BJ (cell line): ENCODE data around the gene LECT2. TPM values are rescaled to one million over a fixed set of nuclear protein-coding genes. Genes with fewer than 3 reads are reported as not detected.

Experiments
- CTCF ChIA-PET: fragments of 350-600 bp; formaldehyde crosslinking; extraction: SDS; loops from one replicate; lab custom pipeline; 2021; ENCODE audit warnings: antibody characterized with exemption, inconsistent platforms; lab: Yijun Ruan, JAX
- POLR2A ChIA-PET: fragments of 300-600 bp; sonication (Branson Sonifier 250); formaldehyde crosslinking; extraction: SDS; loops from one replicate; lab custom pipeline; 2021; ENCODE audit warnings: antibody characterized with exemption; lab: Charles Lee
- DNase-seq: peaks from one replicate; pipeline ENCODE4 v3.0.0-alpha.2; 2011; ENCODE audit warnings: low read depth
- H3K27me3 ChIP-seq: 2 replicates; pipeline ENCODE4 v1.6.0; 2011; ENCODE audit warnings: low read length; ENCODE audit not compliant: control insufficient read depth, insufficient read depth
- H3K36me3 ChIP-seq: 2 replicates; pipeline ENCODE4 v1.5.1; 2011; ENCODE audit warnings: low read length; ENCODE audit not compliant: control insufficient read depth, insufficient read depth
- H3K4me3 ChIP-seq: 2 replicates; pipeline ENCODE4 v1.5.1; 2011; ENCODE audit warnings: low read depth, mild to moderate bottlenecking, control low read depth, low read length
- CTCF ChIP-seq: IDR thresholded peaks from 2 replicates; pipeline ENCODE4 v1.5.1; 2011; ENCODE audit warnings: low read depth, mild to moderate bottlenecking, control low read depth, inconsistent platforms, low read length, moderate library complexity; ENCODE audit not compliant: insufficient read depth
- polyA plus RNA-seq: library from polyadenylated mRNA; depleted of rRNA; stranded (reverse); fragments of >200 nt; gene quantifications from 2 replicates; pipeline ENCODE4 v1.2.3, GENCODE V29; 2011

Gene LECT2
- polyA plus RNA-seq, 1 experiment = not detected

GRCh38 chr5:135944967-135945560, 9.7 kb downstream of the LECT2 start:
- ChIA-PET POLR2A (no interaction called here), CTCF (interaction anchor here (0.7 to 2.7 kb wide), 21 partner anchors 8 to 267 kb away, joined by 3 to 37 read pairs (median 4); partner anchors contain the start of gene TGFBI)
- 0 out of 2 replicates have a peak, but pooled peaks cover 4% of the 10 kb centered on the region for H3K27me3 ChIP-seq
- H3K36me3 ChIP-seq = no peaks in the 10 kb centered on the region
- H3K4me3 ChIP-seq = no peak overlapping the region
- peak; percentile 23 for DNase-seq
- peak; percentile 66 for TF ChIP-seq CTCF

- ChIA-PET CTCF (interaction anchor here (0.8 to 2.7 kb wide), 12 partner anchors 19 to 267 kb away, joined by 3 to 37 read pairs (median 4); no protein-coding TSS in a partner anchor), POLR2A (no interaction called here)
- 0 out of 2 replicates have a peak, but pooled peaks cover 4% of the 10 kb centered on the region for H3K27me3 ChIP-seq
- no peaks in the 10 kb centered on the region for H3K36me3 ChIP-seq
- no peak for DNase-seq
- no peak overlapping the region for H3K4me3 ChIP-seq
- TF ChIP-seq CTCF = no peak
Measured at GRCh38 chr5:135944564-135944963, 10.2 kb downstream of the LECT2 start.

GRCh38 chr5:135942202-135942771, 12.5 kb downstream of the LECT2 start:
- no peak overlapping the region for H3K4me3 ChIP-seq
- ChIA-PET POLR2A (no interaction called here), CTCF (interaction anchor here (0.6 to 2.0 kb wide), 8 partner anchors 16 to 269 kb away, joined by 3 to 9 read pairs (median 4); no protein-coding TSS in a partner anchor)
- no peaks in the 10 kb centered on the region for H3K36me3 ChIP-seq
- H3K27me3 ChIP-seq = 0 out of 2 replicates have a peak, but pooled peaks cover 4% of the 10 kb centered on the region
- DNase-seq = no peak
- no peak for TF ChIP-seq CTCF

GRCh38 chr5:135941711-135942110, 13.1 kb downstream of the LECT2 start:
- H3K4me3 ChIP-seq = no peak overlapping the region
- H3K36me3 ChIP-seq = no peaks in the 10 kb centered on the region
- ChIA-PET CTCF (interaction anchor here (0.6 to 2.0 kb wide), 6 partner anchors 54 to 270 kb away, joined by 3 to 5 read pairs (median 4); no protein-coding TSS in a partner anchor), POLR2A (no interaction called here)
- no peak for TF ChIP-seq CTCF
- 0 out of 2 replicates have a peak, but pooled peaks cover 4% of the 10 kb centered on the region for H3K27me3 ChIP-seq
- DNase-seq = no peak

- H3K4me3 ChIP-seq = no peak overlapping the region
- CTCF ChIA-PET = interaction anchor here (0.6 to 1.6 kb wide), 5 partner anchors 8 to 236 kb away, joined by 3 to 6 read pairs (median 3); no protein-coding TSS in a partner anchor
- POLR2A ChIA-PET = no interaction called here
- no peak for DNase-seq
- no peak for TF ChIP-seq CTCF
- peaks cover 2% of the 10 kb centered on the region; the same call in 1 of the 2 replicates for H3K27me3 ChIP-seq
- no peaks in the 10 kb centered on the region for H3K36me3 ChIP-seq
Measured at GRCh38 chr5:135937245-135937911, 17.4 kb downstream of the LECT2 start.
